Activated T-helper 1 cell treated with anti-CD3 and anti-CD28 coated beads, Interleukin-12 subunit alpha, Interleukin-12 subunit beta, Interleukin-2, Interleukin-4 antibody, amounts not matched to agents 30 ng/mL and 10 ng/mL and 1 ng/mL, durations not matched to agents 14 hours and 24 hours and 36 hours (primary cell): ENCODE data around the gene MEDAG. TPM values are rescaled to one million over a fixed set of nuclear protein-coding genes. Genes with fewer than 3 reads are reported as not detected.
A peak's percentile ranks its signal among the peaks of the same experiment; 100 is the strongest.

ENCODE experiments used
- DNase-seq: peaks from one replicate; pipeline ENCODE4 v3.0.0; 2021; ENCODE audit warnings: low spot score
- H3K27ac Mint-ChIP-seq: one replicate; pipeline ENCODE4 v1.8.0; 2021; ENCODE audit warnings: mild to moderate bottlenecking, mixed read lengths
- H3K27me3 Mint-ChIP-seq: one replicate; pipeline ENCODE4 v1.8.0; 2022; ENCODE audit warnings: mild to moderate bottlenecking, moderate library complexity, mixed read lengths; ENCODE audit not compliant: insufficient read depth
- H3K36me3 Mint-ChIP-seq: one replicate; pipeline ENCODE4 v1.8.0; 2021; ENCODE audit warnings: low read depth, mixed read lengths
- H3K4me1 Mint-ChIP-seq: one replicate; pipeline ENCODE4 v1.8.0; 2021; ENCODE audit warnings: low read depth, mixed read lengths
- H3K4me3 Mint-ChIP-seq: one replicate; pipeline ENCODE4 v1.8.0; 2021; ENCODE audit warnings: mild to moderate bottlenecking, moderate library complexity, mixed read lengths
- H3K9me3 Mint-ChIP-seq: one replicate; pipeline ENCODE4 v1.8.0; 2021; ENCODE audit warnings: mixed read lengths
- intact Hi-C: fragments of 100-400 bp; cut with micrococcal nuclease; formaldehyde crosslinking; loops from one replicate; pipeline ENCODE4 v1.15.1; 2024
- total RNA-seq: library from RNA; stranded (reverse); gene quantifications from 2 replicates; pipeline ENCODE4 v1.2.3, GENCODE V29; 2022

Gene MEDAG
- total RNA-seq, 1 donor from 2014 or later: not detected

GRCh38 chr13:30867089-30867669 lies 38.9 kb upstream of the MEDAG start:
- H3K27ac Mint-ChIP-seq: no peak overlapping the region
- intact Hi-C loops: loop anchor here (5.0 to 10.0 kb wide), 3 partner anchors 130 to 442 kb away; partner anchors contain the start of genes ALOX5AP, HMGB1 and UBE2L5

GRCh38 chr13:30868799-30869470 lies 37.1 kb upstream of the MEDAG start:
- intact Hi-C loops: loop anchor here (5.0 to 10.0 kb wide), 3 partner anchors 132 to 444 kb away; partner anchors contain the start of genes ALOX5AP, HMGB1 and UBE2L5
- H3K27ac Mint-ChIP-seq: no peak overlapping the region
- no peak overlapping the region for H3K4me3 Mint-ChIP-seq
- H3K27me3 Mint-ChIP-seq: peaks cover 13% of the 10 kb centered on the region
- no peaks in the 10 kb centered on the region for H3K9me3 Mint-ChIP-seq
- H3K4me1 Mint-ChIP-seq: no peaks in the 10 kb centered on the region
- DNase-seq: no peak
- no peaks in the 10 kb centered on the region for H3K36me3 Mint-ChIP-seq

More at GRCh38 chr13:30867089-30867669, 38.9 kb upstream of the MEDAG start:
- no peak overlapping the region for H3K4me3 Mint-ChIP-seq
- H3K4me1 Mint-ChIP-seq: no peaks in the 10 kb centered on the region
- H3K27me3 Mint-ChIP-seq: peaks cover 11% of the 10 kb centered on the region
- DNase-seq: no peak
- no peaks in the 10 kb centered on the region for H3K9me3 Mint-ChIP-seq
- no peaks in the 10 kb centered on the region for H3K36me3 Mint-ChIP-seq

- Mint-ChIP-seq H3K9me3 (no peaks in the 10 kb centered on the region), H3K4me1 (no peaks in the 10 kb centered on the region), H3K36me3 (no peaks in the 10 kb centered on the region), H3K4me3 (no peak overlapping the region), H3K27me3 (peaks cover 11% of the 10 kb centered on the region), H3K27ac (no peak overlapping the region)
- DNase-seq: no peak
- intact Hi-C loops: loop anchor here (5.0 to 10.0 kb wide), 3 partner anchors 132 to 445 kb away; partner anchors contain the start of genes ALOX5AP, HMGB1 and UBE2L5
Observed at GRCh38 chr13:30869491-30869890, 36.6 kb upstream of the MEDAG start.

GRCh38 chr13:30870049-30870884 lies 35.8 kb upstream of the MEDAG start:
- H3K4me1 Mint-ChIP-seq: no peaks in the 10 kb centered on the region
- H3K9me3 Mint-ChIP-seq: no peaks in the 10 kb centered on the region
- H3K27ac Mint-ChIP-seq: no peak overlapping the region
- no peaks in the 10 kb centered on the region for H3K36me3 Mint-ChIP-seq
- intact Hi-C loops: no loop called here
- DNase-seq: peak; percentile 16
- no peak overlapping the region for H3K4me3 Mint-ChIP-seq
- peaks cover 10% of the 10 kb centered on the region for H3K27me3 Mint-ChIP-seq

- no peak overlapping the region for H3K27ac Mint-ChIP-seq
Observed at GRCh38 chr13:30870916-30871587, 35.0 kb upstream of the MEDAG start.

GRCh38 chr13:30871588-30872275 lies 34.3 kb upstream of the MEDAG start:
- H3K27ac Mint-ChIP-seq: no peak overlapping the region
- H3K4me1 Mint-ChIP-seq: no peaks in the 10 kb centered on the region
- DNase-seq: no peak
- H3K9me3 Mint-ChIP-seq: no peaks in the 10 kb centered on the region
- H3K27me3 Mint-ChIP-seq: peaks cover 6% of the 10 kb centered on the region
- no peaks in the 10 kb centered on the region for H3K36me3 Mint-ChIP-seq
- no peak overlapping the region for H3K4me3 Mint-ChIP-seq
- intact Hi-C loops: no loop called here

More at GRCh38 chr13:30870916-30871587, 35.0 kb upstream of the MEDAG start:
- intact Hi-C loops: no loop called here
- no peaks in the 10 kb centered on the region for H3K36me3 Mint-ChIP-seq
- no peak for DNase-seq
- no peak overlapping the region for H3K4me3 Mint-ChIP-seq
- H3K27me3 Mint-ChIP-seq: peaks cover 6% of the 10 kb centered on the region
- no peaks in the 10 kb centered on the region for H3K4me1 Mint-ChIP-seq
- H3K9me3 Mint-ChIP-seq: no peaks in the 10 kb centered on the region

GRCh38 chr13:30872276-30872594 lies 33.8 kb upstream of the MEDAG start:
- H3K36me3 Mint-ChIP-seq: no peaks in the 10 kb centered on the region
- no peak overlapping the region for H3K4me3 Mint-ChIP-seq
- H3K9me3 Mint-ChIP-seq: no peaks in the 10 kb centered on the region
- DNase-seq: no peak
- H3K27ac Mint-ChIP-seq: no peak overlapping the region
- intact Hi-C loops: no loop called here
- peaks cover 6% of the 10 kb centered on the region for H3K27me3 Mint-ChIP-seq
- no peaks in the 10 kb centered on the region for H3K4me1 Mint-ChIP-seq

GRCh38 chr13:30872685-30873461 lies 33.2 kb upstream of the MEDAG start:
- intact Hi-C loops: no loop called here
- no peak overlapping the region for H3K4me3 Mint-ChIP-seq
- no peak overlapping the region for H3K27ac Mint-ChIP-seq
- no peaks in the 10 kb centered on the region for H3K4me1 Mint-ChIP-seq
- H3K27me3 Mint-ChIP-seq: peaks cover 9% of the 10 kb centered on the region
- no peaks in the 10 kb centered on the region for H3K9me3 Mint-ChIP-seq
- no peak for DNase-seq
- no peaks in the 10 kb centered on the region for H3K36me3 Mint-ChIP-seq

GRCh38 chr13:30873499-30873898 lies 32.6 kb upstream of the MEDAG start:
- H3K4me3 Mint-ChIP-seq: no peak overlapping the region
- DNase-seq: no peak
- H3K27me3 Mint-ChIP-seq: peaks cover 16% of the 10 kb centered on the region
- intact Hi-C loops: no loop called here
- no peaks in the 10 kb centered on the region for H3K9me3 Mint-ChIP-seq
- no peak overlapping the region for H3K27ac Mint-ChIP-seq
- no peaks in the 10 kb centered on the region for H3K36me3 Mint-ChIP-seq
- H3K4me1 Mint-ChIP-seq: no peaks in the 10 kb centered on the region

- intact Hi-C loops: no loop called here
- Mint-ChIP-seq H3K36me3 (no peaks in the 10 kb centered on the region), H3K27me3 (peaks cover 16% of the 10 kb centered on the region), H3K4me3 (no peak overlapping the region), H3K9me3 (no peaks in the 10 kb centered on the region), H3K27ac (no peak overlapping the region), H3K4me1 (no peaks in the 10 kb centered on the region)
- no peak for DNase-seq
Observed at GRCh38 chr13:30874111-30874510, 32.0 kb upstream of the MEDAG start.

- H3K36me3 Mint-ChIP-seq: no peaks in the 10 kb centered on the region
- peaks cover 13% of the 10 kb centered on the region for H3K27me3 Mint-ChIP-seq
- H3K4me1 Mint-ChIP-seq: no peaks in the 10 kb centered on the region
- DNase-seq: no peak
- no peak overlapping the region for H3K4me3 Mint-ChIP-seq
- H3K27ac Mint-ChIP-seq: no peak overlapping the region
- H3K9me3 Mint-ChIP-seq: no peaks in the 10 kb centered on the region
- intact Hi-C loops: no loop called here
Observed at GRCh38 chr13:30874561-30874960, 31.5 kb upstream of the MEDAG start.

- no peak overlapping the region for H3K27ac Mint-ChIP-seq
- intact Hi-C loops: no loop called here
- no peaks in the 10 kb centered on the region for H3K9me3 Mint-ChIP-seq
- H3K36me3 Mint-ChIP-seq: no peaks in the 10 kb centered on the region
- H3K27me3 Mint-ChIP-seq: peaks cover 30% of the 10 kb centered on the region
- no peaks in the 10 kb centered on the region for H3K4me1 Mint-ChIP-seq
- DNase-seq: no peak
- no peak overlapping the region for H3K4me3 Mint-ChIP-seq
Observed at GRCh38 chr13:30877335-30877734, 28.7 kb upstream of the MEDAG start.
